Spleen (tissue), 7 donors: Measurements from ENCODE around the gene MAST2.

Experiments used
- POLR2A ChIP-seq, 3 donors: fragments of 450-650 bp; IDR thresholded peaks; one replicate each; pipeline ENCODE4 v1.5.1; 2017; ENCODE audit warnings: antibody characterized with exemption in 3 of 3, mild to moderate bottlenecking in 1 of 3
- POLR2AphosphoS5 ChIP-seq, 3 donors: sonication (generic); formaldehyde crosslinking; IDR thresholded peaks; one replicate each; pipeline ENCODE4 v1.5.1; 2017; ENCODE audit warnings: antibody characterized with exemption in 3 of 3
- TF ChIP-seq, protein P1 (sequence below), 11 experiments: fragments of 200-600 bp in 7 of 11; fragments of 450-650 bp in 4 of 11; sonication (generic) in 4 of 11; IDR thresholded peaks in 8 of 11; conservative IDR thresholded peaks in 3 of 11; 1 replicate in 7 of 11; 2 replicates in 4 of 11; pipeline versions ENCODE4 v1.4.0 to v1.8.0; 2016 to 2021; ENCODE audit warnings: antibody characterized with exemption in 11 of 11, inconsistent platforms in 4 of 11, mild to moderate bottlenecking in 1 of 11
- donor health status: DM: no; HTN: no; CAD: no; lungs with moderate emphysema.
- donor health status: DM: no; HTN: no; CAD: no.
- donor health status: DM: no; HTN: no; CAD: no.

DNA sequence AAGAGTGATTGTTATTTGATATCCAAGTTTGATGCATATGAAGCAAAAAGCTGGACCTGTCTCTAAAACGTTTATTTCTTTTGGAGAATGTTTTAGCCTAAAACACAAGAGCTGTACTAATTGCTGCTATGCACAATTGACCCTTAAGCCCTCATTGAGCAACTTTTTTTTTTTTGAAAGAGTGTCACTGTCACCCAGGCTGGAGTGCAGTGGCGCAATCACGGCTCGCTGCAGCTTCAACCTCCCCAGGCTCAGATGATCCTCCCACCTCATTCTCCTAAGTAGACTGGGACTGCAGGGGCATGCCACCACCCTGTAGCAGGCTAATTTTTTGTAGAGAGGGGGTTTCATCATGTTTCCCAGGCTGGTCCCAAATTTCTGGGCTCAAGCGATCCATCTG is 199.9 kb downstream of the MAST2 start:
- TF ChIP-seq, protein P1, sequence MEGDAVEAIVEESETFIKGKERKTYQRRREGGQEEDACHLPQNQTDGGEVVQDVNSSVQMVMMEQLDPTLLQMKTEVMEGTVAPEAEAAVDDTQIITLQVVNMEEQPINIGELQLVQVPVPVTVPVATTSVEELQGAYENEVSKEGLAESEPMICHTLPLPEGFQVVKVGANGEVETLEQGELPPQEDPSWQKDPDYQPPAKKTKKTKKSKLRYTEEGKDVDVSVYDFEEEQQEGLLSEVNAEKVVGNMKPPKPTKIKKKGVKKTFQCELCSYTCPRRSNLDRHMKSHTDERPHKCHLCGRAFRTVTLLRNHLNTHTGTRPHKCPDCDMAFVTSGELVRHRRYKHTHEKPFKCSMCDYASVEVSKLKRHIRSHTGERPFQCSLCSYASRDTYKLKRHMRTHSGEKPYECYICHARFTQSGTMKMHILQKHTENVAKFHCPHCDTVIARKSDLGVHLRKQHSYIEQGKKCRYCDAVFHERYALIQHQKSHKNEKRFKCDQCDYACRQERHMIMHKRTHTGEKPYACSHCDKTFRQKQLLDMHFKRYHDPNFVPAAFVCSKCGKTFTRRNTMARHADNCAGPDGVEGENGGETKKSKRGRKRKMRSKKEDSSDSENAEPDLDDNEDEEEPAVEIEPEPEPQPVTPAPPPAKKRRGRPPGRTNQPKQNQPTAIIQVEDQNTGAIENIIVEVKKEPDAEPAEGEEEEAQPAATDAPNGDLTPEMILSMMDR (IDR thresholded peaks at IDR 0.05 in 8 of 11, conservative IDR thresholded peaks at IDR 0.05 in 3 of 11): no peak
- no peak for TF ChIP-seq POLR2A (IDR thresholded peaks at IDR 0.05)
- peak in 1 of 3 donors; percentile 20 for TF ChIP-seq POLR2AphosphoS5 (IDR thresholded peaks at IDR 0.05)
